H9 (cell line): ENCODE measurements around the gene ABCB1. TPM values are rescaled to one million over a fixed set of nuclear protein-coding genes. Genes with fewer than 3 reads are reported as not detected.

Source experiments
- DNase-seq: peaks from one replicate; pipeline ENCODE4 v3.0.0-alpha.2; 2017
- H2AFZ ChIP-seq: one replicate; pipeline ENCODE4 v1.6.1; 2013; ENCODE audit warnings: mild to moderate bottlenecking, low read length, control low read depth, moderate library complexity
- H2AK5ac ChIP-seq: 2 replicates; pipeline ENCODE4 v1.6.1; 2013; ENCODE audit warnings: low read length, control low read depth, mixed read lengths; ENCODE audit not compliant: insufficient read length
- H2BK120ac ChIP-seq: one replicate; pipeline ENCODE4 v1.6.1; 2013; ENCODE audit warnings: low read depth, mild to moderate bottlenecking, low read length, control low read depth, inconsistent platforms; ENCODE audit not compliant: poor library complexity, severe bottlenecking
- H2BK12ac ChIP-seq: 2 replicates; pipeline ENCODE4 v1.6.1; 2013; ENCODE audit warnings: low read length, control low read depth, mixed read lengths, low read depth; ENCODE audit not compliant: insufficient read length
- H2BK15ac ChIP-seq: 2 replicates; pipeline ENCODE4 v1.6.1; 2013; ENCODE audit warnings: low read depth, low read length, control low read depth
- H2BK20ac ChIP-seq: one replicate; pipeline ENCODE4 v1.6.1; 2013; ENCODE audit warnings: low read depth, mild to moderate bottlenecking, low read length, control low read depth, inconsistent platforms; ENCODE audit not compliant: poor library complexity, severe bottlenecking
- H2BK5ac ChIP-seq: 2 replicates; pipeline ENCODE4 v1.6.1; 2013; ENCODE audit warnings: low read length, control low read depth, mixed read lengths; ENCODE audit not compliant: insufficient read length
- H3K14ac ChIP-seq: 2 replicates; pipeline ENCODE4 v1.6.1; 2013; ENCODE audit warnings: low read length, control low read depth; ENCODE audit not compliant: insufficient read depth
- H3K18ac ChIP-seq: 2 replicates; pipeline ENCODE4 v1.6.1; 2013; ENCODE audit warnings: low read depth, mild to moderate bottlenecking, mixed read lengths, low read length, control low read depth; ENCODE audit not compliant: insufficient read length
- H3K23ac ChIP-seq: 2 replicates; pipeline ENCODE4 v1.6.1; 2013; ENCODE audit warnings: low read length, control low read depth, mixed read lengths, low read depth; ENCODE audit not compliant: insufficient read length
- H3K23me2 ChIP-seq: 2 replicates; pipeline ENCODE4 v1.6.1; 2013; ENCODE audit warnings: low read depth, mild to moderate bottlenecking, mixed read lengths, low read length, control low read depth; ENCODE audit not compliant: insufficient read length, poor library complexity, severe bottlenecking
- H3K27ac ChIP-seq: 2 replicates; pipeline ENCODE4 v1.5.1; 2013; ENCODE audit warnings: low read length, control low read depth, mixed read lengths, low read depth; ENCODE audit not compliant: insufficient read length
- H3K27me3 ChIP-seq: 2 replicates; pipeline ENCODE4 v1.6.1; 2013; ENCODE audit warnings: low read length, control low read depth, inconsistent platforms; ENCODE audit not compliant: insufficient read depth
- H3K4ac ChIP-seq: 2 replicates; pipeline ENCODE4 v1.6.1; 2013; ENCODE audit warnings: low read depth, mild to moderate bottlenecking, control low read depth, inconsistent platforms, low read length, moderate library complexity
- H3K4me1 ChIP-seq: 2 replicates; pipeline ENCODE4 v1.6.1; 2013; ENCODE audit warnings: low read length, control low read depth, inconsistent platforms; ENCODE audit not compliant: insufficient read depth
- H3K4me2 ChIP-seq: 2 replicates; pipeline ENCODE4 v1.6.1; 2013; ENCODE audit warnings: low read length, control low read depth, mixed read lengths; ENCODE audit not compliant: insufficient read length, insufficient read depth
- H3K56ac ChIP-seq: 2 replicates; pipeline ENCODE4 v1.6.1; 2013; ENCODE audit warnings: low read depth, mild to moderate bottlenecking, mixed read lengths, low read length, control low read depth; ENCODE audit not compliant: insufficient read length
- H3K79me1 ChIP-seq: 2 replicates; pipeline ENCODE4 v1.6.1; 2013; ENCODE audit warnings: low read depth, mild to moderate bottlenecking, moderate library complexity, low read length, control low read depth, inconsistent platforms; ENCODE audit not compliant: insufficient read depth, poor library complexity, severe bottlenecking
- H3K79me2 ChIP-seq: 2 replicates; pipeline ENCODE4 v1.6.1; 2013; ENCODE audit warnings: low read length, control low read depth, inconsistent platforms; ENCODE audit not compliant: insufficient read depth
- H3K9ac ChIP-seq: 2 replicates; pipeline ENCODE4 v1.6.1; 2013; ENCODE audit warnings: low read length, control low read depth, mixed read lengths; ENCODE audit not compliant: insufficient read length; ENCODE audit errors: extremely low read depth
- H3K9me3 ChIP-seq: one replicate; pipeline ENCODE4 v1.6.1; 2013; ENCODE audit warnings: low read depth, low read length, inconsistent platforms; ENCODE audit not compliant: control insufficient read depth
- H3T11ph ChIP-seq: one replicate; pipeline ENCODE4 v1.6.1; 2013; ENCODE audit warnings: mild to moderate bottlenecking, low read length, control low read depth, inconsistent platforms
- H4K20me1 ChIP-seq: one replicate; pipeline ENCODE4 v1.6.1; 2013; ENCODE audit not compliant: control insufficient read depth, insufficient read length, insufficient read depth
- H4K5ac ChIP-seq: 2 replicates; pipeline ENCODE4 v1.6.1; 2013; ENCODE audit warnings: low read depth, mild to moderate bottlenecking, mixed read lengths, low read length, control low read depth; ENCODE audit not compliant: insufficient read length
- H4K8ac ChIP-seq: replicated peaks from 2 replicates; pipeline ENCODE4 v1.6.1; 2013; ENCODE audit warnings: low read length, control low read depth, mixed read lengths, low read depth; ENCODE audit not compliant: insufficient read length
- H4K91ac ChIP-seq: 2 replicates; pipeline ENCODE4 v1.6.1; 2013; ENCODE audit warnings: low read depth, mild to moderate bottlenecking, moderate library complexity, mixed read lengths, low read length, control low read depth; ENCODE audit not compliant: insufficient read length
- H3K27ac Mint-ChIP-seq, 3 experiments: 2 replicates in 2 of 3; 3 replicates in 1 of 3; pipeline ENCODE4 v1.8.0; 2020 to 2021; ENCODE audit warnings: mixed read lengths in 3 of 3, mild to moderate bottlenecking in 1 of 3, moderate library complexity in 1 of 3
- H3K27me3 Mint-ChIP-seq: 2 replicates; pipeline ENCODE4 v1.8.0; 2021; ENCODE audit warnings: low read depth, mild to moderate bottlenecking, moderate library complexity, mixed read lengths
- H3K36me3 Mint-ChIP-seq, 3 experiments: 2 replicates in 2 of 3; 3 replicates in 1 of 3; pipeline ENCODE4 v1.8.0; 2020 to 2021; ENCODE audit warnings: low read depth in 3 of 3, mixed read lengths in 3 of 3; ENCODE audit not compliant: insufficient read depth in 1 of 3
- H3K4me1 Mint-ChIP-seq, 2 experiments: 2 replicates each; pipeline ENCODE4 v1.8.0; 2020; ENCODE audit warnings: mixed read lengths in 2 of 2
- H3K4me3 Mint-ChIP-seq, 2 experiments: 2 replicates in 1 of 2; 3 replicates in 1 of 2; pipeline ENCODE4 v1.8.0; 2020 to 2021; ENCODE audit warnings: mild to moderate bottlenecking in 2 of 2, mixed read lengths in 2 of 2, moderate library complexity in 1 of 2
- H3K9me3 Mint-ChIP-seq, 2 experiments: 2 replicates in 1 of 2; 3 replicates in 1 of 2; pipeline ENCODE4 v1.8.0; 2020; ENCODE audit warnings: mild to moderate bottlenecking in 2 of 2, mixed read lengths in 2 of 2, moderate library complexity in 1 of 2
- WGBS: extraction: QIAGEN DNeasy Blood & Tissue Kit; methylation state at CpG from one replicate; pipeline ENCODE4 v1.1.7; 2013; ENCODE audit warnings: missing lambda C conversion rate, low lambda C conversion rate, mixed read lengths; ENCODE audit not compliant: insufficient read length; ENCODE audit errors: extremely low coverage; 5-methylcytosine and 5-hydroxymethylcytosine counted together
- total RNA-seq: library from RNA; stranded (reverse); gene quantifications from 2 replicates; pipeline ENCODE4 v1.2.1, GENCODE V29; 2021
- TF ChIP-seq, protein P1 (sequence below): fragments of 200-600 bp; sonication (generic); conservative IDR thresholded peaks from 3 replicates; pipeline ENCODE4 v1.8.0; 2021; ENCODE audit warnings: antibody characterized with exemption, mild to moderate bottlenecking

ABCB1 gene
- total RNA-seq, 1 experiment from 2014 or later = 0.33 TPM

DNA sequence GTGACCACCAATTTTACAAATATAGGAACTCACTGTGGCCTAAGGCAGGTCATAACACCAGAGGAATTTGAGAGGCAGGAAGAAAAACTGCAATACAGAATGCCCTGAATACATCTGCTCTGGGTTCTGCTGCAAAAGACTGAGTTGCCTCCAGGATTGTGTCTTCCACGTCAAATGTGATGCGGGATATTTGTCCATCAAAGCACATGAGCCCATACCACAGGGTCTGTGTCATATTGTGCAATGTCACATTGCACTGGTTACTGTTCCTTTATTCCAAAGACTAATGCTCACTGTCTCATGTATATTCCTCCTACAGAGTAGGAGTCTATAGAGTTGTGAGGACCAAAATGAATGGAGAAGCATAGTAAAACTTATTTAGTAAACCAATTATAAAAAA, 66.6 kb downstream of the ABCB1 start:
- no peaks in the 10 kb centered on the region for H3K4me1 ChIP-seq
- no peak for DNase-seq
- no peak overlapping the region for H2BK20ac ChIP-seq
- H3K23ac ChIP-seq = no peak overlapping the region
- no peak overlapping the region for H2BK120ac ChIP-seq
- H3K23me2 ChIP-seq = no peaks in the 10 kb centered on the region
- no peak overlapping the region for H3K9ac ChIP-seq
- H4K91ac ChIP-seq = no peak overlapping the region
- H2BK12ac ChIP-seq = no peak overlapping the region
- H2BK15ac ChIP-seq = no peak overlapping the region
- no peak overlapping the region for H2BK5ac ChIP-seq
- no peaks in the 10 kb centered on the region for H3K79me2 ChIP-seq
- H3K27ac ChIP-seq = no peak overlapping the region
- H2AK5ac ChIP-seq = no peak overlapping the region
- no peak overlapping the region for H3K56ac ChIP-seq
- no peak overlapping the region for H2AFZ ChIP-seq
- TF ChIP-seq, protein P1, sequence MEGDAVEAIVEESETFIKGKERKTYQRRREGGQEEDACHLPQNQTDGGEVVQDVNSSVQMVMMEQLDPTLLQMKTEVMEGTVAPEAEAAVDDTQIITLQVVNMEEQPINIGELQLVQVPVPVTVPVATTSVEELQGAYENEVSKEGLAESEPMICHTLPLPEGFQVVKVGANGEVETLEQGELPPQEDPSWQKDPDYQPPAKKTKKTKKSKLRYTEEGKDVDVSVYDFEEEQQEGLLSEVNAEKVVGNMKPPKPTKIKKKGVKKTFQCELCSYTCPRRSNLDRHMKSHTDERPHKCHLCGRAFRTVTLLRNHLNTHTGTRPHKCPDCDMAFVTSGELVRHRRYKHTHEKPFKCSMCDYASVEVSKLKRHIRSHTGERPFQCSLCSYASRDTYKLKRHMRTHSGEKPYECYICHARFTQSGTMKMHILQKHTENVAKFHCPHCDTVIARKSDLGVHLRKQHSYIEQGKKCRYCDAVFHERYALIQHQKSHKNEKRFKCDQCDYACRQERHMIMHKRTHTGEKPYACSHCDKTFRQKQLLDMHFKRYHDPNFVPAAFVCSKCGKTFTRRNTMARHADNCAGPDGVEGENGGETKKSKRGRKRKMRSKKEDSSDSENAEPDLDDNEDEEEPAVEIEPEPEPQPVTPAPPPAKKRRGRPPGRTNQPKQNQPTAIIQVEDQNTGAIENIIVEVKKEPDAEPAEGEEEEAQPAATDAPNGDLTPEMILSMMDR = no peak
- H3K14ac ChIP-seq = no peak overlapping the region
- H3K4ac ChIP-seq = no peak overlapping the region
- H3K4me3 Mint-ChIP-seq = no peak overlapping the region
- no peaks in the 10 kb centered on the region; a peak in 1 of 7 replicates for H3K36me3 Mint-ChIP-seq
- H3K9me3 Mint-ChIP-seq = no peaks in the 10 kb centered on the region
- H4K5ac ChIP-seq = no peak overlapping the region
- no peaks in the 10 kb centered on the region for H4K20me1 ChIP-seq
- no peak overlapping the region for H3K18ac ChIP-seq
- H3K27me3 Mint-ChIP-seq = no peaks in the 10 kb centered on the region
- H3T11ph ChIP-seq = peak overlapping the region; percentile 17
- no peak overlapping the region for H3K4me2 ChIP-seq
- no CpG with 5 or more reads among the region's 2 CpGs for WGBS
- no peaks in the 10 kb centered on the region for H3K79me1 ChIP-seq
- H4K8ac ChIP-seq = no peak overlapping the region
- H3K27ac Mint-ChIP-seq = no peak overlapping the region
- H3K4me1 Mint-ChIP-seq = no peaks in the 10 kb centered on the region
- no peaks in the 10 kb centered on the region for H3K27me3 ChIP-seq
- no peaks in the 10 kb centered on the region for H3K9me3 ChIP-seq
